Body of pancreas (tissue), 4 donors: ENCODE data around the gene PSEN2. TPM values are rescaled to one million over a fixed set of nuclear protein-coding genes. Genes with fewer than 3 reads are reported as not detected.

Experiments used
- ATAC-seq: fragments of 150-250 bp; one replicate; pipeline ENCODE4 v1.9.1; 2016
- DNase-seq, 4 donors: peaks; one replicate each; pipeline ENCODE4 v3.0.0-alpha.2; 2019
- H3K27ac ChIP-seq, 4 donors: fragments of 200-600 bp; sonication (generic); 1 replicate in 3 of 4; 2 replicates in 1 of 4; pipeline versions ENCODE4 v1.5.1 to v1.6.1; 2016 to 2019; ENCODE audit warnings: mild to moderate bottlenecking in 1 of 4, mixed read lengths in 1 of 4, moderate library complexity in 1 of 4
- H3K27me3 ChIP-seq, 2 donors: fragments of 200-600 bp; sonication (generic); one replicate each; pipeline ENCODE4 v1.6.0; 2016; ENCODE audit warnings: mild to moderate bottlenecking in 1 of 2
- H3K36me3 ChIP-seq, 2 donors: fragments of 200-600 bp; sonication (generic); replicated peaks in 1 of 2; 2 replicates each; pipeline ENCODE4 v1.5.1; 2016; ENCODE audit warnings: low read depth in 2 of 2; ENCODE audit not compliant: insufficient read depth in 1 of 2
- H3K4me1 ChIP-seq: fragments of 200-600 bp; sonication (generic); one replicate; pipeline ENCODE4 v1.6.0; 2016
- H3K4me3 ChIP-seq, 2 donors: fragments of 200-600 bp; sonication (generic); 1 replicate in 1 of 2; 2 replicates in 1 of 2; pipeline ENCODE4 v1.5.1; 2016 to 2019
- H3K9me3 ChIP-seq, 3 donors: fragments of 200-600 bp; sonication (generic); 1 replicate in 2 of 3; 2 replicates in 1 of 3; pipeline ENCODE4 v1.5.1; 2016
- CTCF ChIP-seq, 7 experiments: fragments of 450-650 bp in 4 of 7; fragments of 200-600 bp in 3 of 7; sonication (generic) in 3 of 7; IDR thresholded peaks; one replicate each; pipeline ENCODE4 v1.5.1; 2016 to 2019; ENCODE audit warnings: antibody characterized with exemption in 7 of 7
- POLR2A ChIP-seq, 3 donors: fragments of 450-650 bp; IDR thresholded peaks; one replicate each; pipeline ENCODE4 v1.6.1; 2016; ENCODE audit warnings: antibody characterized with exemption in 3 of 3, mild to moderate bottlenecking in 2 of 3
- WGBS, 2 donors: methylation state at CpG; one replicate each; pipeline ENCODE4 v1.1.5; 2017; 5-methylcytosine and 5-hydroxymethylcytosine counted together
- intact Hi-C: fragments of 100-400 bp; cut with DNase I; formaldehyde crosslinking; loops from one replicate; pipeline ENCODE4 v1.15.1; 2023
- total RNA-seq, 2 donors: library from RNA; depleted of rRNA; stranded (reverse); fragments of >200 nt; gene quantifications; one replicate each; pipeline ENCODE4 v1.1.0, GENCODE V29; 2016

PSEN2 gene
- total RNA-seq: 10 to 100 TPM; 80.9 to 98.9 TPM

GRCh38 chr1:226870401-226871279 lies at the start of gene PSEN2:
TSS of gene PSEN2 (plus strand) at chr1:226870616. CDS start at chr1:226881908, 11,292 bp downstream.
- H3K27me3 ChIP-seq: no peaks in the 10 kb centered on the region
- DNase-seq (peak; percentile 85 to 90 (median 86)), ATAC-seq (peak; percentile 85)
- peak within 1 kb of the TSS; percentile 86 to 93 (median 88) for H3K27ac ChIP-seq
- WGBS, 2 donors: 0 to 1% methylated on average over 14 to 63 of the region's 97 CpGs
- H3K9me3 ChIP-seq: no peaks in the 10 kb centered on the region
- TF ChIP-seq POLR2A (IDR thresholded peaks at IDR 0.05) (peak; percentile 61 to 85 (median 74)), CTCF (IDR thresholded peaks at IDR 0.05) (peak in 2 of 7 experiments; percentile 42 to 43)
- no peaks in the 10 kb centered on the region for H3K36me3 ChIP-seq
- peak within 1 kb of the TSS; percentile 49 to 64 for H3K4me3 ChIP-seq
- intact Hi-C loops: no loop called here
- peaks cover 54% of the 10 kb centered on the region for H3K4me1 ChIP-seq

- Histone ChIP-seq H3K4me3 (no peak overlapping the region), H3K27me3 (no peaks in the 10 kb centered on the region), H3K27ac (peak overlapping the region in 1 of 4 donors; percentile 32), H3K4me1 (no peaks in the 10 kb centered on the region), H3K36me3 (no peaks in the 10 kb centered on the region), H3K9me3 (no peaks in the 10 kb centered on the region)
- peak; percentile 22 to 70 (median 56) for DNase-seq
- 62% methylated on average over 8 of the region's 8 CpGs for WGBS, 2 donors
- no peak for TF ChIP-seq POLR2A (IDR thresholded peaks at IDR 0.05)
- no peak for TF ChIP-seq CTCF (IDR thresholded peaks at IDR 0.05)
- peak; percentile 82 for ATAC-seq
- intact Hi-C loops: no loop called here
Observed at GRCh38 chr1:226820941-226821718, 49.3 kb upstream of the PSEN2 start.

- Histone ChIP-seq H3K4me1 (no peaks in the 10 kb centered on the region), H3K36me3 (no peaks in the 10 kb centered on the region), H3K27me3 (no peaks in the 10 kb centered on the region), H3K4me3 (no peak overlapping the region), H3K27ac (peak overlapping the region in 1 of 4 donors; percentile 28), H3K9me3 (no peaks in the 10 kb centered on the region)
- WGBS, 2 donors: 38 to 67% methylated on average over 1 of the region's 1 CpG
- intact Hi-C loops: no loop called here
- TF ChIP-seq POLR2A (IDR thresholded peaks at IDR 0.05) (no peak), CTCF (IDR thresholded peaks at IDR 0.05) (no peak)
- ATAC-seq: peak; percentile 30
- DNase-seq: peak in 1 of 4 donors; percentile 10
Observed at GRCh38 chr1:226821719-226822085, 48.7 kb upstream of the PSEN2 start.

GRCh38 chr1:226823643-226824042 lies 46.8 kb upstream of the PSEN2 start:
- H3K9me3 ChIP-seq: no peaks in the 10 kb centered on the region
- DNase-seq: no peak
- H3K27ac ChIP-seq: no peak overlapping the region
- peaks cover 5% of the 10 kb centered on the region for H3K4me1 ChIP-seq
- no peaks in the 10 kb centered on the region for H3K36me3 ChIP-seq
- 78 to 80% methylated on average over 5 of the region's 5 CpGs for WGBS, 2 donors
- intact Hi-C loops: no loop called here
- no peak overlapping the region for H3K4me3 ChIP-seq
- TF ChIP-seq POLR2A (IDR thresholded peaks at IDR 0.05) (no peak), CTCF (IDR thresholded peaks at IDR 0.05) (no peak)
- no peaks in the 10 kb centered on the region for H3K27me3 ChIP-seq
- no peak for ATAC-seq
